ENCODE data around the gene MAN2C1. TPM values are rescaled to one million over a fixed set of nuclear protein-coding genes. Genes with fewer than 3 reads are reported as not detected.
A peak's percentile ranks its signal among the peaks of the same experiment; 100 is the strongest.

Gene MAN2C1
- polyA plus RNA-seq, 3 donors = 32.9 to 453 (median 42.9) TPM

DNA sequence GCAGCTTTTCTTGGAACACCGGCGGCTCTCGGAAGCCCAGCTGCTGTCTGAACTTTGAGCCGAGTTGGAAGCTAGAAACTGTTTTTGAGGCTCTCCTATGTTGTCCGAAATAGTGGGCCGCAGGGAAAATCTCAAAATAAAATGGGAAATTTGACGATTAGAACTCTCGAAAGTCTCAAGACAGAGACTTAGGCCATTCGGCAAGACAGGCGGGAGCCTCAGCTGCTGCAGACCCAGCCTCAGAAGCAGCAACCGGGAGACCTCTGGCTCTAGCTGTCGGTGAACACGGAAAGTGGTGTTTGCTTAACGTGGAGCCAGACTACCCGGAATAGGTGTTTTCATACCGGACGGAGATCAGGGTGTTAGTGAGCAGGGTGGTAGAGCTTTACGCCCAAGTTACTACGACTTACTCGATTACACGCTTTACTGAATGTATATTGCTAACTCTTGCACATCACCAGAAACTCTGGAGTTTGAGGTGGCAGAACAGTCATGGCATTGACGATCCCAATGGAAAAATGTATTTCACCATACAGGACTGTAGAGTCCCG lies 357 bp upstream of the MAN2C1 start:
- Mint-ChIP-seq H3K9me3 (no peaks in the 10 kb centered on the region), H3K4me1 (peaks cover 18% of the 10 kb centered on the region), H3K27ac (peak overlapping the region; percentile 91 to 97 (median 95)), H3K36me3 (peaks cover 45 to 69% of the 10 kb centered on the region in 2 donors), H3K27me3 (ENCODE audit: low read depth in 3 of 3) (peaks cover 0 to 2% (median 0%) of the 10 kb centered on the region in 3 donors), H3K4me3 (peak overlapping the region; percentile 88 to 94)
- H3K4me2 ChIP-seq (replicated peaks; ENCODE audit: extremely low read depth, low read length, poor library complexity, severe bottlenecking) = peak overlapping the region; percentile 96
- peak overlapping the region; percentile 93 for H2AFZ ChIP-seq (ENCODE audit: insufficient read depth, low read depth, low read length, poor library complexity, severe bottlenecking)
- no peaks in the 10 kb centered on the region for H3K27me3 ChIP-seq (ENCODE audit: control insufficient read depth in 2 of 2, insufficient read depth in 2 of 2, low read length in 2 of 2)
- H3K9me3 ChIP-seq (replicated peaks in 1 of 2; ENCODE audit: control insufficient read depth in 1 of 2, insufficient read depth in 1 of 2, low read length in 2 of 2) = no peaks in the 10 kb centered on the region
- peak overlapping the region; percentile 96 for H3K9ac ChIP-seq (ENCODE audit: insufficient read depth, low read length, poor library complexity, severe bottlenecking)
- peaks cover 13 to 19% of the 10 kb centered on the region in 2 donors for H3K4me1 ChIP-seq (ENCODE audit: control insufficient read depth in 1 of 2, insufficient read depth in 2 of 2, low read length in 2 of 2)
- no peak for DNase-seq
- H3K4me3 ChIP-seq (replicated peaks in 1 of 3; ENCODE audit: low read depth in 2 of 3, low read length in 3 of 3) = peak overlapping the region; percentile 52 to 98 (median 95)
- H3K27ac ChIP-seq (ENCODE audit: low read depth in 1 of 2, low read length in 2 of 2) = peak overlapping the region; percentile 90 to 94
- peaks cover 59 to 75% of the 10 kb centered on the region in 2 donors for H3K36me3 ChIP-seq (replicated peaks in 1 of 2; ENCODE audit: control insufficient read depth in 1 of 2, insufficient read depth in 2 of 2, low read length in 2 of 2)
- TF ChIP-seq, protein P1, sequence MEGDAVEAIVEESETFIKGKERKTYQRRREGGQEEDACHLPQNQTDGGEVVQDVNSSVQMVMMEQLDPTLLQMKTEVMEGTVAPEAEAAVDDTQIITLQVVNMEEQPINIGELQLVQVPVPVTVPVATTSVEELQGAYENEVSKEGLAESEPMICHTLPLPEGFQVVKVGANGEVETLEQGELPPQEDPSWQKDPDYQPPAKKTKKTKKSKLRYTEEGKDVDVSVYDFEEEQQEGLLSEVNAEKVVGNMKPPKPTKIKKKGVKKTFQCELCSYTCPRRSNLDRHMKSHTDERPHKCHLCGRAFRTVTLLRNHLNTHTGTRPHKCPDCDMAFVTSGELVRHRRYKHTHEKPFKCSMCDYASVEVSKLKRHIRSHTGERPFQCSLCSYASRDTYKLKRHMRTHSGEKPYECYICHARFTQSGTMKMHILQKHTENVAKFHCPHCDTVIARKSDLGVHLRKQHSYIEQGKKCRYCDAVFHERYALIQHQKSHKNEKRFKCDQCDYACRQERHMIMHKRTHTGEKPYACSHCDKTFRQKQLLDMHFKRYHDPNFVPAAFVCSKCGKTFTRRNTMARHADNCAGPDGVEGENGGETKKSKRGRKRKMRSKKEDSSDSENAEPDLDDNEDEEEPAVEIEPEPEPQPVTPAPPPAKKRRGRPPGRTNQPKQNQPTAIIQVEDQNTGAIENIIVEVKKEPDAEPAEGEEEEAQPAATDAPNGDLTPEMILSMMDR (IDR thresholded peaks at IDR 0.05) = no peak
- peaks cover 46% of the 10 kb centered on the region for H4K20me1 ChIP-seq (ENCODE audit: insufficient read depth, low read length)
- peaks cover 9% of the 10 kb centered on the region for H3K79me2 ChIP-seq (ENCODE audit: insufficient read depth, low read length)
- 0% methylated on average over 15 of the region's 23 CpGs for WGBS (ENCODE audit: insufficient coverage)
- intact Hi-C loops (cut with micrococcal nuclease) = loop anchor here in 1 of 2 donors (5.0 kb wide), 1 partner anchor 84 kb away; the partner anchor contains the start of gene SIN3A

DNA sequence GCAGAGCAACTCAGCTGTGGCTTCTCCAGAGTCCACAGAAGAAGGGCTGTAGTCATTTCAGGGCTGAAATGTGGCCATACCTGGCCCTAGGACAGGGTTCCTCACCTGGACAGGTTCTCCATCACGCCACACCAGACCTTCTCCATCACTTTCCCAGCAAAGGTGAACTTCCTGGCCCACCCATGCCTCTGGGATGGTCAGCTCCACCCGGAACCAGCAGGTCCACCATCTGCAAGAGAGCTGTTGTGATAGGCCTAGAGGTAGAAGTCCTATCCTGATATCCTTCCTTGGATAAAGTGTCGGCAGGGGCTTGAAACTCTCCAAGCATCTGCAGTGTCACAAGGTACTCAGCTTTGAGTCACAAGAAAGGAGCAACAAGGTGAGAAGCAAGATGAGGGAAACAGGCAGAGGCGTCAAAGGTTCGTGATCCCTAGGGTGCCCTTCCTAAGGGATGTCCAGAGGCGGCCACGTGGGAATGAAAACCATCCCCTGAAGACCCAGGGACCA lies 948 bp downstream of the MAN2C1 start:
- peaks cover 9% of the 10 kb centered on the region for H3K79me2 ChIP-seq (ENCODE audit: insufficient read depth, low read length)
- intact Hi-C loops (cut with micrococcal nuclease) = loop anchor here in 1 of 2 donors (5.0 kb wide), 1 partner anchor 85 kb away; the partner anchor contains the start of gene SIN3A
- peaks cover 57% of the 10 kb centered on the region for H4K20me1 ChIP-seq (ENCODE audit: insufficient read depth, low read length)
- peak overlapping the region; percentile 88 to 94 for H3K4me3 Mint-ChIP-seq
- H3K9me3 Mint-ChIP-seq = no peaks in the 10 kb centered on the region
- H3K4me2 ChIP-seq (replicated peaks; ENCODE audit: extremely low read depth, low read length, poor library complexity, severe bottlenecking) = peak overlapping the region; percentile 96
- H2AFZ ChIP-seq (ENCODE audit: insufficient read depth, low read depth, low read length, poor library complexity, severe bottlenecking) = no peak overlapping the region
- peaks cover 42 to 69% of the 10 kb centered on the region in 2 donors for H3K36me3 Mint-ChIP-seq
- H3K4me1 ChIP-seq (ENCODE audit: control insufficient read depth in 1 of 2, insufficient read depth in 2 of 2, low read length in 2 of 2) = peaks cover 13 to 19% of the 10 kb centered on the region in 2 donors
- H3K9ac ChIP-seq (ENCODE audit: insufficient read depth, low read length, poor library complexity, severe bottlenecking) = peak overlapping the region; percentile 96
- H3K4me1 Mint-ChIP-seq = peaks cover 18% of the 10 kb centered on the region
- H3K27me3 Mint-ChIP-seq (ENCODE audit: low read depth in 3 of 3) = peaks cover 0 to 2% (median 1%) of the 10 kb centered on the region in 3 donors
- no peaks in the 10 kb centered on the region for H3K27me3 ChIP-seq (ENCODE audit: control insufficient read depth in 2 of 2, insufficient read depth in 2 of 2, low read length in 2 of 2)
- TF ChIP-seq, protein P1 (IDR thresholded peaks at IDR 0.05) = peak; percentile 48
- H3K4me3 ChIP-seq (replicated peaks in 1 of 3; ENCODE audit: low read depth in 2 of 3, low read length in 3 of 3) = peak overlapping the region in 2 of 3 experiments; percentile 95 to 98
- H3K27ac ChIP-seq (ENCODE audit: low read depth in 1 of 2, low read length in 2 of 2) = peak overlapping the region; percentile 90 to 94
- H3K9me3 ChIP-seq (replicated peaks in 1 of 2; ENCODE audit: control insufficient read depth in 1 of 2, insufficient read depth in 1 of 2, low read length in 2 of 2) = no peaks in the 10 kb centered on the region
- no peak for DNase-seq
- H3K36me3 ChIP-seq (replicated peaks in 1 of 2; ENCODE audit: control insufficient read depth in 1 of 2, insufficient read depth in 2 of 2, low read length in 2 of 2) = peaks cover 58 to 75% of the 10 kb centered on the region in 2 donors
- H3K27ac Mint-ChIP-seq = peak overlapping the region; percentile 70 to 96 (median 93)
- WGBS (ENCODE audit: insufficient coverage) = 55% methylated on average over 7 of the region's 7 CpGs

Data from CD14-positive monocyte (primary cell).